HepG2 (cell line): ENCODE measurements around the gene PALMD. TPM values are rescaled to one million over a fixed set of nuclear protein-coding genes. Genes with fewer than 3 reads are reported as not detected.

ENCODE experiments used
- ESRRA ChIP-seq: sonication (generic); formaldehyde crosslinking; IDR thresholded peaks from 2 replicates; pipeline ENCODE4 v1.5.1; 2020; ENCODE audit warnings: mild to moderate bottlenecking, low read depth, missing genetic modification reagents
- GLMP ChIP-seq: sonication (generic); formaldehyde crosslinking; IDR thresholded peaks from 2 replicates; pipeline ENCODE4 v1.9.0; 2021; ENCODE audit warnings: missing genetic modification reagents, mild to moderate bottlenecking, borderline replicate concordance
- HNF1B ChIP-seq: sonication (generic); formaldehyde crosslinking; IDR thresholded peaks from 2 replicates; pipeline ENCODE4 v1.5.1; 2020; ENCODE audit warnings: mild to moderate bottlenecking, moderate library complexity, missing genetic modification reagents
- PRDM4 ChIP-seq: sonication (generic); formaldehyde crosslinking; IDR thresholded peaks from 2 replicates; pipeline ENCODE4 v1.9.0; 2021; ENCODE audit warnings: missing genetic modification reagents, borderline replicate concordance
- RELA ChIP-seq: sonication (generic); formaldehyde crosslinking; IDR thresholded peaks from 2 replicates; pipeline ENCODE4 v1.4.0; 2020; ENCODE audit warnings: missing genetic modification reagents
- SAFB2 ChIP-seq: sonication (generic); formaldehyde crosslinking; IDR thresholded peaks from 2 replicates; pipeline ENCODE4 v1.5.1; 2020; ENCODE audit warnings: missing genetic modification reagents, low read depth, mild to moderate bottlenecking, borderline replicate concordance
- SIN3A ChIP-seq: IDR thresholded peaks from 2 replicates; pipeline ENCODE4 v1.6.1; 2011; ENCODE audit warnings: low read depth, mild to moderate bottlenecking, control low read depth, low read length, borderline replicate concordance
- ZBTB34 ChIP-seq: sonication (generic); formaldehyde crosslinking; IDR thresholded peaks from 2 replicates; pipeline ENCODE4 v1.8.0; 2022; ENCODE audit warnings: mild to moderate bottlenecking, missing genetic modification reagents
- ZBTB7B ChIP-seq: sonication (generic); formaldehyde crosslinking; IDR thresholded peaks from 2 replicates; pipeline ENCODE4 v1.4.0; 2020; ENCODE audit warnings: missing genetic modification reagents
- ZNF512 ChIP-seq: sonication (generic); formaldehyde crosslinking; IDR thresholded peaks from 2 replicates; pipeline ENCODE4 v1.4.0; 2020; ENCODE audit warnings: mild to moderate bottlenecking, missing genetic modification reagents
- ZNF589 ChIP-seq: sonication (generic); formaldehyde crosslinking; conservative IDR thresholded peaks from 2 replicates; pipeline ENCODE4 v1.8.0; 2022; ENCODE audit warnings: mild to moderate bottlenecking, moderate library complexity, missing genetic modification reagents
- ZNF614 ChIP-seq: IDR thresholded peaks from 2 replicates; pipeline ENCODE4 v1.6.1; 2018; ENCODE audit warnings: missing biosample characterization, missing genetic modification reagents, inconsistent platforms, borderline replicate concordance
- ZNF629 ChIP-seq: sonication (generic); formaldehyde crosslinking; conservative IDR thresholded peaks from 2 replicates; pipeline ENCODE4 v1.5.0; 2020; ENCODE audit warnings: missing genetic modification reagents
- ZSCAN20 ChIP-seq: sonication (generic); formaldehyde crosslinking; IDR thresholded peaks from 2 replicates; pipeline ENCODE4 v1.4.0; 2020; ENCODE audit warnings: missing genetic modification reagents, mild to moderate bottlenecking, borderline replicate concordance
- polyA plus RNA-seq, 8 experiments: library from polyadenylated mRNA; depleted of rRNA in 3 of 8; stranded (reverse) in 7 of 8; unstranded in 1 of 8; fragments of >200 nt; fragmentation: Illumina TruSeq in 4 of 8; extraction: Trizol in 4 of 8; gene quantifications; 2 replicates each; pipeline versions ENCODE4 v1.2.1 to v1.2.3, GENCODE V29; 2011 to 2016; ENCODE audit warnings: low read depth in 4 of 8, missing spikeins in 1 of 8, mixed read lengths in 1 of 8; ENCODE audit not compliant: insufficient read depth in 1 of 8
- total RNA-seq, 5 experiments: library from RNA; depleted of rRNA; stranded (reverse); fragments of >200 nt; fragmentation: Illumina TruSeq; extraction: Trizol; gene quantifications; 2 replicates each; pipeline ENCODE4 v1.2.3, GENCODE V29; 2016; ENCODE audit warnings: low read depth in 1 of 5

PALMD gene
- total and polyA plus RNA-seq, 2 of the 13 experiments (the other 11 are each of a cell fraction or from before 2014, with no cell fraction given): 5.5 to 31.1 TPM

- TF ChIP-seq ZSCAN20 (CRISPR knock-in tag) (no peak), ZBTB7B (CRISPR knock-in tag) (no peak), ZBTB34 (CRISPR knock-in tag) (0 out of 2 replicates have a peak, but pooled peaks have one; percentile 10), ESRRA (no peak; the same call in 1 of the 2 replicates), RELA (CRISPR knock-in tag) (no peak), GLMP (CRISPR knock-in tag) (no peak), SIN3A (no peak; the same call in 1 of the 2 replicates), PRDM4 (CRISPR knock-in tag) (no peak), ZNF629 (no peak), SAFB2 (CRISPR knock-in tag) (no peak), HNF1B (no peak), ZNF614 (no peak), ZNF589 (CRISPR knock-in tag) (no peak), ZNF512 (CRISPR knock-in tag) (no peak)
Measured at GRCh38 chr1:99645699-99646531, at the start of gene PALMD (continued).
